WTC11 (cell line): ENCODE measurements around the gene SPOP. TPM values are rescaled to one million over a fixed set of nuclear protein-coding genes. Genes with fewer than 3 reads are reported as not detected.

Experiments used
- ATAC-seq: fragments of 200-7000 bp; cut with Tn5 transposase; 2 replicates; pipeline ENCODE4 v1.10.0; 2021; ENCODE audit warnings: mild to moderate bottlenecking, moderate library complexity
- CTCF ChIA-PET: fragments of 300-600 bp; sonication (Branson Sonifier 250); formaldehyde crosslinking; loops from one replicate; lab custom pipeline; 2021; ENCODE audit warnings: antibody characterized with exemption; lab: Charles Lee
- POLR2A ChIA-PET: fragments of 350-600 bp; sonication (Branson Sonifier 250); formaldehyde crosslinking; loops from one replicate; lab custom pipeline; 2021; ENCODE audit warnings: antibody characterized with exemption; lab: Charles Lee
- DNase-seq: peaks from one replicate; pipeline ENCODE4 v3.0.0; 2021; ENCODE audit warnings: low spot score
- H3K27ac Mint-ChIP-seq: 2 replicates; pipeline ENCODE4 v1.8.0; 2021; ENCODE audit warnings: mixed read lengths
- H3K27me3 Mint-ChIP-seq: 2 replicates; pipeline ENCODE4 v1.8.0; 2021; ENCODE audit warnings: low read depth, mild to moderate bottlenecking, moderate library complexity, mixed read lengths
- H3K36me3 Mint-ChIP-seq: 2 replicates; pipeline ENCODE4 v1.8.0; 2021; ENCODE audit warnings: mixed read lengths
- H3K4me1 Mint-ChIP-seq: 2 replicates; pipeline ENCODE4 v1.8.0; 2022; ENCODE audit warnings: mixed read lengths
- H3K4me3 Mint-ChIP-seq: 2 replicates; pipeline ENCODE4 v1.8.0; 2021; ENCODE audit warnings: mild to moderate bottlenecking, moderate library complexity, mixed read lengths
- H3K9me3 Mint-ChIP-seq: 2 replicates; pipeline ENCODE4 v1.8.0; 2021; ENCODE audit warnings: mixed read lengths
- AR ChIP-seq: fragments of 250-450 bp; sonication (Bioruptor Pico); IDR thresholded peaks from 2 replicates; pipeline ENCODE4 v1.9.0; 2021; ENCODE audit warnings: mild to moderate bottlenecking
- ATF6 ChIP-seq: sonication (generic); formaldehyde crosslinking; IDR thresholded peaks from 2 replicates; pipeline ENCODE4 v1.8.1; 2023; ENCODE audit warnings: mild to moderate bottlenecking, missing genetic modification reagents
- CREM ChIP-seq: sonication (generic); formaldehyde crosslinking; IDR thresholded peaks from 2 replicates; pipeline ENCODE4 v1.8.1; 2022; ENCODE audit warnings: mild to moderate bottlenecking, missing genetic modification reagents, moderate library complexity
- ESRRA ChIP-seq: sonication (generic); formaldehyde crosslinking; IDR thresholded peaks from 2 replicates; pipeline ENCODE4 v1.8.1; 2022; ENCODE audit warnings: mild to moderate bottlenecking, missing genetic modification reagents, borderline replicate concordance
- FOXK1 ChIP-seq: sonication (generic); formaldehyde crosslinking; IDR thresholded peaks from 2 replicates; pipeline ENCODE4 v1.8.0; 2022; ENCODE audit warnings: mild to moderate bottlenecking, moderate library complexity, missing genetic modification reagents
- FOXP1 ChIP-seq: sonication (generic); formaldehyde crosslinking; IDR thresholded peaks from 2 replicates; pipeline ENCODE4 v1.8.0; 2022; ENCODE audit warnings: missing genetic modification reagents, mild to moderate bottlenecking, moderate library complexity, borderline replicate concordance
- FOXP4 ChIP-seq: sonication (generic); formaldehyde crosslinking; IDR thresholded peaks from 2 replicates; pipeline ENCODE4 v1.8.0; 2022; ENCODE audit warnings: mild to moderate bottlenecking, missing genetic modification reagents
- HMGA2 ChIP-seq: fragments of 250-450 bp; sonication (Bioruptor Pico); IDR thresholded peaks from 2 replicates; pipeline ENCODE4 v1.4.0; 2021; ENCODE audit warnings: mild to moderate bottlenecking, moderate library complexity
- IRF2 ChIP-seq: sonication (generic); formaldehyde crosslinking; IDR thresholded peaks from 2 replicates; pipeline ENCODE4 v1.8.0; 2022; ENCODE audit warnings: low read depth, missing genetic modification reagents, borderline replicate concordance
- KAT7 ChIP-seq: sonication (generic); formaldehyde crosslinking; IDR thresholded peaks from 2 replicates; pipeline ENCODE4 v1.8.1; 2023; ENCODE audit warnings: missing genetic modification reagents, mild to moderate bottlenecking, borderline replicate concordance
- MAX ChIP-seq: sonication (generic); formaldehyde crosslinking; IDR thresholded peaks from 2 replicates; pipeline ENCODE4 v1.8.0; 2022; ENCODE audit warnings: mild to moderate bottlenecking, missing genetic modification reagents
- MYBL2 ChIP-seq: sonication (generic); formaldehyde crosslinking; IDR thresholded peaks from 2 replicates; pipeline ENCODE4 v1.8.1; 2023; ENCODE audit warnings: mild to moderate bottlenecking, moderate library complexity, missing genetic modification reagents
- NFATC4 ChIP-seq: fragments of 250-450 bp; sonication (Bioruptor Pico); IDR thresholded peaks from 2 replicates; pipeline ENCODE4 v1.9.0; 2021; ENCODE audit warnings: mild to moderate bottlenecking
- PREB ChIP-seq: sonication (generic); formaldehyde crosslinking; IDR thresholded peaks from 2 replicates; pipeline ENCODE4 v1.8.1; 2022; ENCODE audit warnings: mild to moderate bottlenecking, missing genetic modification reagents, moderate library complexity, borderline replicate concordance
- SOX15 ChIP-seq: fragments of 250-450 bp; sonication (Bioruptor Pico); IDR thresholded peaks from 2 replicates; pipeline ENCODE4 v1.9.0; 2021; ENCODE audit warnings: mild to moderate bottlenecking
- TEAD4 ChIP-seq: sonication (generic); formaldehyde crosslinking; IDR thresholded peaks from 2 replicates; pipeline ENCODE4 v1.8.0; 2022; ENCODE audit warnings: mild to moderate bottlenecking, missing genetic modification reagents
- ZBTB43 ChIP-seq: sonication (generic); formaldehyde crosslinking; IDR thresholded peaks from 2 replicates; pipeline ENCODE4 v1.8.1; 2023; ENCODE audit warnings: mild to moderate bottlenecking, missing genetic modification reagents
- ZNF121 ChIP-seq: sonication (generic); formaldehyde crosslinking; IDR thresholded peaks from 2 replicates; pipeline ENCODE4 v1.8.0; 2023; ENCODE audit warnings: missing genetic modification reagents
- ZNF532 ChIP-seq: fragments of 250-450 bp; sonication (Bioruptor Pico); IDR thresholded peaks from 2 replicates; pipeline ENCODE4 v1.9.0; 2021; ENCODE audit warnings: mild to moderate bottlenecking, borderline replicate concordance
- total RNA-seq: library from RNA; stranded (reverse); gene quantifications from 3 replicates; pipeline ENCODE4 v1.2.3, GENCODE V29; 2021
- TF ChIP-seq, protein P1 (sequence below): sonication (generic); formaldehyde crosslinking; IDR thresholded peaks from 2 replicates; pipeline ENCODE4 v1.8.1; 2023; ENCODE audit warnings: mild to moderate bottlenecking, missing genetic modification reagents, moderate library complexity

The SPOP gene
- total RNA-seq, 1 experiment from 2014 or later: 19.2 TPM

DNA sequence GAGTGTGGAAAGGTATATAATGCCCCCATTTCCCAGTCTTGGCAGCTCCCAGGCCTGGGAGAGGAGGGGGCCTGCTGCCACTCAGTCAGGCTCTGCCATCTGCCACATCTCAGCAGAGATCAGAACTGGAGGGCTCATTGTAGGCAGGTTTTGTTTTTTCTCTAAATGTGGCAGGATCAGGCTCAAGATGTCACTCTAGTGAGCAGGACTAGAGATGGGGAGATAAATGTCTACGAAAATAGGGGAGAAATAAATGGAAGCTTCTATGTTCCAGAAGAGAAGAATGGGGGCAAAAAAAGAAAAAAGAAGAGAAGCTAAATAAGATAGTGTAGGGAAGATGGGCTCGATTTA lies 88.3 kb downstream of the SPOP start:
- ATAC-seq: no peak
- TF ChIP-seq SOX15 (CRISPR knock-in tag) (no peak), AR (no peak), PREB (CRISPR knock-in tag) (no peak), ZNF532 (CRISPR knock-in tag) (no peak), ZNF121 (CRISPR knock-in tag) (no peak), IRF2 (no peak), FOXP1 (CRISPR knock-in tag) (no peak), ESRRA (CRISPR knock-in tag) (no peak), HMGA2 (CRISPR knock-in tag) (no peak), MYBL2 (no peak), FOXK1 (CRISPR knock-in tag) (no peak), KAT7 (CRISPR knock-in tag) (no peak), MAX (no peak)
- TF ChIP-seq, protein P1, sequence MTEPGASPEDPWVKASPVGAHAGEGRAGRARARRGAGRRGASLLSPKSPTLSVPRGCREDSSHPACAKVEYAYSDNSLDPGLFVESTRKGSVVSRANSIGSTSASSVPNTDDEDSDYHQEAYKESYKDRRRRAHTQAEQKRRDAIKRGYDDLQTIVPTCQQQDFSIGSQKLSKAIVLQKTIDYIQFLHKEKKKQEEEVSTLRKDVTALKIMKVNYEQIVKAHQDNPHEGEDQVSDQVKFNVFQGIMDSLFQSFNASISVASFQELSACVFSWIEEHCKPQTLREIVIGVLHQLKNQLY (CRISPR knock-in tag): no peak
- TF ChIP-seq, all 79 proteins: peak for 0
- ChIA-PET POLR2A (no interaction called here), CTCF (interaction anchor here (0.6 kb wide), 1 partner anchor 15 kb away, joined by 3 read pairs; no protein-coding TSS in a partner anchor)
- Mint-ChIP-seq H3K36me3 (no peaks in the 10 kb centered on the region), H3K27ac (no peak overlapping the region), H3K27me3 (no peaks in the 10 kb centered on the region), H3K4me3 (no peak overlapping the region), H3K9me3 (no peaks in the 10 kb centered on the region), H3K4me1 (peaks cover 8% of the 10 kb centered on the region)
- no peak for DNase-seq

DNA sequence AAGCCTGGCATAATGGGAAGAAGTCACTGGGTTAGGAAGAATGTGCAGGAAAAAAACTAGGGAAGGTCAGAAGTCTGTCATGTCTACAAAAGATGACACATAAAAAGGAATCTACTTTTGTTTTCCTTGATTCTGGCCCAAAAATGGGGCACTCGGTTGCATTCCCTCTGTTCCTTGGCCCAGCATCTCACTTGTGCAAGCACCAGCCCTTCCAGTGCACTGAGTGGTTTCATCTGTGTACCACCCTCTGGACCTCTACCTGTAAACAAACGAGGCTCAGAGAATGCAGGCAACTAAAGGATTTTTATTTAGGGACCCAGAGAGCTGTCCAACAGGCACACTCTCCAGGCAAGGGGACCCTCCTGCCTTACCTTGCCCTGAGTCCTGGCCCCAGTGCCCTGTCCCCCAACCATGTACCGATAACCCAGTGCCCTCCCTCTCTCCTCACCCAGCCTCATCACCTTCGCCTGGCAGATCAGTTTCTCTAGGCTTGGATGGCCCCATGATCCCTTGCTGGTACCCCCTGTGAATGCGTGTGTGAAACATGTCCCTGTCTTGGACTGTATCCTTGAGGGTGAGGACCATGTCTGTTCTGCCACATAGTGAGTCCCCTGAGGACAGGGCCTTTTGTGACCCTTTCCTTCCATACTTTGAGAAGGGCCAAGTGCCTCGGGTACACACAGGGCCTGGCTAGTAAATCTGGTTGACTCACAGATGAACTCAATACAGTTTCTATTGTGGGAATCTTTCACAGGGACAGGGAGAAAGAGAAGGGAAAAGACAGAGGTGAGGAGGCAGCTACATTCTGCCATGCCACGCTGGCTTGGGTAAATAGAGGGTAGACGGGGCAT lies 88.9 kb downstream of the SPOP start:
- no peaks in the 10 kb centered on the region for H3K36me3 Mint-ChIP-seq
- H3K27me3 Mint-ChIP-seq: no peaks in the 10 kb centered on the region
- TF ChIP-seq FOXP4 (no peak), ATF6 (CRISPR knock-in tag) (no peak), CREM (CRISPR knock-in tag) (no peak), ZBTB43 (CRISPR knock-in tag) (no peak), NFATC4 (CRISPR knock-in tag) (no peak), TEAD4 (CRISPR knock-in tag) (no peak)

More for the DNA sequence above, 88.9 kb downstream of the SPOP start:
- Mint-ChIP-seq H3K27ac (no peak overlapping the region; the same call in 1 of the 2 replicates), H3K4me1 (peaks cover 8% of the 10 kb centered on the region), H3K9me3 (no peaks in the 10 kb centered on the region), H3K4me3 (no peak overlapping the region)
- ATAC-seq (no peak), DNase-seq (no peak)
- ChIA-PET CTCF (interaction anchor here (0.6 to 1.9 kb wide), 3 partner anchors 10 to 33 kb away, joined by 3 to 5 read pairs (median 4); no protein-coding TSS in a partner anchor), POLR2A (interaction anchor here (1.0 kb wide), 1 partner anchor 89 kb away, joined by 3 read pairs; the partner anchor contains the start of gene SPOP)
